ENCODE data around the gene ARHGAP45.

Gene ARHGAP45

GRCh38 chr19:1087813-1088415, 20.9 kb downstream of the ARHGAP45 start:
- DNase-seq: peak; percentile 95

- DNase-seq: peak; percentile 77
Observed at GRCh38 chr19:1088416-1089010, 21.5 kb downstream of the ARHGAP45 start.

- DNase-seq: no peak
Observed at GRCh38 chr19:1089126-1089771, 22.3 kb downstream of the ARHGAP45 start.

- DNase-seq: no peak
Observed at GRCh38 chr19:1089891-1090290, 22.9 kb downstream of the ARHGAP45 start.

GRCh38 chr19:1090731-1091543, 24.0 kb downstream of the ARHGAP45 start:
- DNase-seq: no peak

- DNase-seq: no peak
Observed at GRCh38 chr19:1091544-1092175, 24.7 kb downstream of the ARHGAP45 start.

- no peak for DNase-seq
Observed at GRCh38 chr19:1093330-1093729, 26.4 kb downstream of the ARHGAP45 start.

GRCh38 chr19:1093811-1094553, 27.0 kb downstream of the ARHGAP45 start:
- no peak for DNase-seq

- DNase-seq: no peak
Observed at GRCh38 chr19:1094655-1094977, 27.6 kb downstream of the ARHGAP45 start.

- peak; percentile 98 for DNase-seq
Observed at GRCh38 chr19:1094978-1095701, 28.2 kb downstream of the ARHGAP45 start, which contains the start of gene POLR2E. TSS of gene POLR2E (minus strand) at chr19:1095375. CDS start at chr19:1095315, 60 bp downstream.

- peak; percentile 24 for DNase-seq
Observed at GRCh38 chr19:1097810-1098176, 30.8 kb downstream of the ARHGAP45 start.

- DNase-seq: peak; percentile 19
Observed at GRCh38 chr19:1098177-1099051, 31.4 kb downstream of the ARHGAP45 start.

GRCh38 chr19:1101337-1101698, 34.4 kb downstream of the ARHGAP45 start:
- DNase-seq: peak; percentile 77

GRCh38 chr19:1102407-1103131, 35.6 kb downstream of the ARHGAP45 start:
- DNase-seq: peak; percentile 92

GRCh38 chr19:1103132-1103707, 36.3 kb downstream of the ARHGAP45 start:
- no peak for DNase-seq

GRCh38 chr19:1103708-1104310, 36.8 kb downstream of the ARHGAP45 start, which contains the start of gene GPX4:
TSS of gene GPX4 (plus strand) at chr19:1103994. CDS start at chr19:1104044, 50 bp downstream.
- peak; percentile 100 for DNase-seq

- peak; percentile 90 for DNase-seq
Observed at GRCh38 chr19:1104311-1105007, 37.5 kb downstream of the ARHGAP45 start.

Data from inflammatory macrophage treated with lipopolysaccharide for 4 hours (primary cell).